NCI-H2081 treated with DMSO at 0.1 percent for 48 hours (cell line): Measurements from ENCODE around the gene MYPN.

Experiments
- DNase-seq: peaks from one replicate; lab custom pipeline; 2025; lab: John Stamatoyannopoulos, UW

The MYPN gene

GRCh38 chr10:68095153-68095552 is 14.1 kb upstream of the MYPN start:
- DNase-seq, result no peak

GRCh38 chr10:68096913-68097516 is 12.3 kb upstream of the MYPN start:
- no peak for DNase-seq

- DNase-seq, result no peak
Measured at GRCh38 chr10:68099736-68100135, 9.6 kb upstream of the MYPN start.

- no peak for DNase-seq
Measured at GRCh38 chr10:68101066-68101465, 8.2 kb upstream of the MYPN start.

GRCh38 chr10:68103261-68103878 is 5.9 kb upstream of the MYPN start:
- DNase-seq, result no peak

- DNase-seq, result no peak
Measured at GRCh38 chr10:68103901-68104300, 5.4 kb upstream of the MYPN start.

- DNase-seq, result no peak
Measured at GRCh38 chr10:68105820-68106219, 3.5 kb upstream of the MYPN start.

GRCh38 chr10:68106656-68107055 is 2.6 kb upstream of the MYPN start:
- no peak for DNase-seq

- no peak for DNase-seq
Measured at GRCh38 chr10:68107651-68108050, 1.6 kb upstream of the MYPN start.

GRCh38 chr10:68108051-68108450 is 1.2 kb upstream of the MYPN start:
- DNase-seq, result no peak

- DNase-seq, result no peak
Measured at GRCh38 chr10:68108653-68109052, 635 bp upstream of the MYPN start.

GRCh38 chr10:68110027-68110426 is 739 bp downstream of the MYPN start:
- DNase-seq, result no peak

- DNase-seq, result no peak
Measured at GRCh38 chr10:68111584-68111983, 2.3 kb downstream of the MYPN start.

GRCh38 chr10:68112837-68113236 is 3.5 kb downstream of the MYPN start:
- no peak for DNase-seq

GRCh38 chr10:68118657-68119056 is 9.4 kb downstream of the MYPN start:
- DNase-seq, result no peak

- no peak for DNase-seq
Measured at GRCh38 chr10:68121020-68121743, 11.9 kb downstream of the MYPN start.

- no peak for DNase-seq
Measured at GRCh38 chr10:68121852-68122251, 12.6 kb downstream of the MYPN start.

GRCh38 chr10:68124718-68125117 is 15.4 kb downstream of the MYPN start:
- no peak for DNase-seq

- DNase-seq, result no peak
Measured at GRCh38 chr10:68125772-68126171, 16.5 kb downstream of the MYPN start.

GRCh38 chr10:68128015-68128414 is 18.7 kb downstream of the MYPN start:
- DNase-seq, result no peak

- no peak for DNase-seq
Measured at GRCh38 chr10:68132391-68132790, 23.1 kb downstream of the MYPN start.

- DNase-seq, result no peak
Measured at GRCh38 chr10:68133523-68133922, 24.2 kb downstream of the MYPN start.

- DNase-seq, result no peak
Measured at GRCh38 chr10:68135362-68135761, 26.1 kb downstream of the MYPN start.
